Measurements from ENCODE around the gene JPH4.

DNA sequence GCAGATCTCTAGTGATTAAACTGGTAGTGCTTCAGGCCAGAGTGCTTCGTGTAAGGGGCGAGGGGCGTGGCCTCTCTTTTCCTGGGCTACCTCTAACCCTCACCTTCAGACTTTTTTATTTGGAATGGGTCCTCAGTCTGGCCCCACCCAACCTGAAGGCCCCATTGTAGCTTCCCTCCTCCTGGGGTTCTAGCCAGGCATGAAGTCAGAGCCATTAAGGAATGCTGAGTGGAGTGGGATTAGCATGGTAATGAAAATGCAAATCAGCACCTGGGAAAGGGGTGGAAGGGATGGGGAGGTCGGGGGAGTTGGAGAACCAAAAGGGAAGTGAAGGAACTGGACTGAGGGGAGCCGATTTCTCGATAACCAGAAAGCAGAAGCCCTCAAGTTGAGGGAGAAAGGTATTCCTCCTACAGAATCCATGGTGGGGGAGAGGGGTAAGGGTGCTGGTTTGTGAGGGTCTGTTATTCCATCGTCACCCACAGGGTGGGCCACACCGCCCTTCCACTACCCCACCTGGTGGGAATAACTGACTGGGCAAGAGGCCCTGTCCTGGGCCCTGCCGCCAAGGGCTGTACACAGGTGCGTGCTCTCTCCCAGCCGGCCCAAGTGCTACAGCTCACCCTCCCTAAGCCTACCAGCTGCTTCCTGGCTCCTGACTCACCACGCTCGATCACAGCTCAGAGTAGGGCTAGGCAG is 41.1 kb downstream of the JPH4 start:
- TF ChIP-seq, protein P1, sequence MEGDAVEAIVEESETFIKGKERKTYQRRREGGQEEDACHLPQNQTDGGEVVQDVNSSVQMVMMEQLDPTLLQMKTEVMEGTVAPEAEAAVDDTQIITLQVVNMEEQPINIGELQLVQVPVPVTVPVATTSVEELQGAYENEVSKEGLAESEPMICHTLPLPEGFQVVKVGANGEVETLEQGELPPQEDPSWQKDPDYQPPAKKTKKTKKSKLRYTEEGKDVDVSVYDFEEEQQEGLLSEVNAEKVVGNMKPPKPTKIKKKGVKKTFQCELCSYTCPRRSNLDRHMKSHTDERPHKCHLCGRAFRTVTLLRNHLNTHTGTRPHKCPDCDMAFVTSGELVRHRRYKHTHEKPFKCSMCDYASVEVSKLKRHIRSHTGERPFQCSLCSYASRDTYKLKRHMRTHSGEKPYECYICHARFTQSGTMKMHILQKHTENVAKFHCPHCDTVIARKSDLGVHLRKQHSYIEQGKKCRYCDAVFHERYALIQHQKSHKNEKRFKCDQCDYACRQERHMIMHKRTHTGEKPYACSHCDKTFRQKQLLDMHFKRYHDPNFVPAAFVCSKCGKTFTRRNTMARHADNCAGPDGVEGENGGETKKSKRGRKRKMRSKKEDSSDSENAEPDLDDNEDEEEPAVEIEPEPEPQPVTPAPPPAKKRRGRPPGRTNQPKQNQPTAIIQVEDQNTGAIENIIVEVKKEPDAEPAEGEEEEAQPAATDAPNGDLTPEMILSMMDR (IDR thresholded peaks at IDR 0.05) = no peak
- no peak for TF ChIP-seq POLR2A (IDR thresholded peaks at IDR 0.05)
